ENCODE measurements around the gene P3H1.

DNA sequence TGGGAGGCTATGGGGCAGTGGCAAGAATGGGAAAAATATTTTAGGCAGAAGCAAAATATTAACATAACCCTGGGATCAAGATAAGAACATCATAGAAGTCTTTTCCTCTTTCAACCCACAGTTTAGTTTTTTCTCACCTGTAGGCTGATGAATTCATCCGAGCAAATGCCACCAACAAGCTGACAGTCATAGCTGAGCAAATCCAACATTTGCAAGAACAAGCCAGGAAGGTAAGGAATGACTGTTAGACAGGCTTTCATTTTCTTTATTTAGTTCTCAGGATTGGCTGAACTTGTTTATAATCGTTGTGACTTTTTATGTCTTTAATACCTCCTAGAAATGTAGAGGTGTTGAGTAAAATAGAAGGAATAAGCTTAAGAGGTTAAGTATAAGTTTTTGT is 6.6 kb upstream of the P3H1 start:
- TF ChIP-seq POLR2AphosphoS5 (IDR thresholded peaks at IDR 0.05; ENCODE audit: low read depth, low read length) (no peak), POLR2A (IDR thresholded peaks at IDR 0.05; ENCODE audit: low read depth, low read length) (no peak), PAX5 (IDR thresholded peaks at IDR 0.05; ENCODE audit: insufficient read depth, low read length, severe bottlenecking) (no peak), SPI1 (IDR thresholded peaks at IDR 0.05; ENCODE audit: low read depth, low read length) (no peak)

Measured in GM12891 (cell line).